Effector memory CD8-positive, alpha-beta T cell (primary cell): ENCODE data around the gene SORT1.

Source experiments
- ATAC-seq: fragments of 150-1000 bp; cut with Tn5 transposase; replicated peaks from 2 replicates; pipeline ENCODE4 v1.10.0; 2021; ENCODE audit warnings: mild to moderate bottlenecking, moderate library complexity
- DNase-seq, 3 experiments: peaks; one replicate each; pipeline ENCODE4 v3.0.0; 2021
- H3K27ac Mint-ChIP-seq, 2 donors: one replicate each; pipeline ENCODE4 v1.8.0; 2022; ENCODE audit warnings: mild to moderate bottlenecking in 2 of 2, mixed read lengths in 2 of 2, moderate library complexity in 2 of 2
- H3K27me3 Mint-ChIP-seq, 2 donors: one replicate each; pipeline ENCODE4 v1.8.0; 2022; ENCODE audit warnings: mixed read lengths in 2 of 2
- H3K36me3 Mint-ChIP-seq: one replicate; pipeline ENCODE4 v1.8.0; 2022; ENCODE audit warnings: mild to moderate bottlenecking, moderate library complexity, mixed read lengths; ENCODE audit not compliant: insufficient read depth
- H3K4me1 Mint-ChIP-seq, 2 donors: one replicate each; pipeline ENCODE4 v1.8.0; 2022; ENCODE audit warnings: low read depth in 2 of 2, mixed read lengths in 2 of 2
- H3K4me3 Mint-ChIP-seq, 2 donors: one replicate each; pipeline ENCODE4 v1.8.0; 2022; ENCODE audit warnings: mild to moderate bottlenecking in 2 of 2, mixed read lengths in 2 of 2, moderate library complexity in 2 of 2
- H3K9me3 Mint-ChIP-seq, 2 donors: one replicate each; pipeline ENCODE4 v1.8.0; 2022; ENCODE audit warnings: mixed read lengths in 2 of 2

Gene SORT1

GRCh38 chr1:109272831-109273547 lies 124.7 kb downstream of the SORT1 start:
- Mint-ChIP-seq H3K9me3 (no peaks in the 10 kb centered on the region), H3K4me3 (no peak overlapping the region), H3K27me3 (no peaks in the 10 kb centered on the region), H3K27ac (no peak overlapping the region), H3K36me3 (peaks cover 4% of the 10 kb centered on the region), H3K4me1 (peaks cover 0 to 4% of the 10 kb centered on the region in 2 donors)
- no peak for DNase-seq
- no peak for ATAC-seq

DNA sequence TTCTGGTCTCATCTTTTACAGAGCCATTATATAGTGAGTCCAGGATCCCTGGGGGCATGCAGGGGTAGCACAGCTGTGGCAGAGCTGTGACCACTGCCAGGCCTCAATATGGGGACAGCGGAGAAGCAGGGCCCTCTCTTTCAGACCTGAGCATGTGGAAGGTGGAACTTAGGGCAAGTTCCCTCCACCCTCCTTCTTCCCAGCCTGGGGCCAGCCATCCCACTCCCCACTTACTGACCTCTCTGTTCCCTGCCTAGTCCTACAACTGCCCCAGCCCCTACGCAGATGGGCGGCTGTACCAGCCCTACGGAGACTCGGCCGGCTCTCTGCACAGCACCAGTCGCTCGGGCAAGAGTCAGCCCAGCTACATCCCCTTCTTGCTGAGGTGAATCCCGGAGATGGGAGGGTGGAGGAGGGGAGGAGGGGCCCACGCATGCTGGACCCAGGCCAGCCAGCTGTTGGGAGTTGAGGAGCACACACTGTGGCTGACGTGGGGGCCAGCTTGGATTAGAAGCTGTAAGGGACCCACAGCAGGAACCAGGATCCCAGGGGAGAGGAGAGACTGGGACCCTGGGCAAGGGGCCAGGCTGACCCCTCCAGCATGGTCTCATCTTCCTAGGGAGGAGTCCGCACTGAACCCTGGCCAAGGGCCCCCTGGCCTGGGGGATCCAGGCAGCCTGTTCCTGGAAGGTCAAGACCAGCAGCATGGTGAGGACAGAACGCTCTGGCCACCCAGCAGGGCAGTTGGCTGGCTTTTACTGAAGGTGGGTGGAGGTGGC lies 125.5 kb downstream of the SORT1 start:
- peak overlapping the region in 1 of 2 donors; percentile 39 for H3K27ac Mint-ChIP-seq
- no peak for ATAC-seq
- H3K4me3 Mint-ChIP-seq = no peak overlapping the region

GRCh38 chr1:109271458-109271857 lies 126.3 kb downstream of the SORT1 start:
- DNase-seq (no peak), ATAC-seq (no peak)
- peak overlapping the region in 1 of 2 donors; percentile 39 for H3K27ac Mint-ChIP-seq
- H3K36me3 Mint-ChIP-seq = peaks cover 4% of the 10 kb centered on the region
- no peaks in the 10 kb centered on the region for H3K4me1 Mint-ChIP-seq
- H3K4me3 Mint-ChIP-seq = no peak overlapping the region
- no peaks in the 10 kb centered on the region for H3K27me3 Mint-ChIP-seq
- H3K9me3 Mint-ChIP-seq = no peaks in the 10 kb centered on the region

More for the DNA sequence above, 125.5 kb downstream of the SORT1 start:
- Mint-ChIP-seq H3K27me3 (no peaks in the 10 kb centered on the region), H3K36me3 (peaks cover 4% of the 10 kb centered on the region), H3K9me3 (no peaks in the 10 kb centered on the region), H3K4me1 (peaks cover 0 to 2% of the 10 kb centered on the region in 2 donors)
- no peak for DNase-seq

- no peaks in the 10 kb centered on the region for H3K27me3 Mint-ChIP-seq
- no peak overlapping the region for H3K4me3 Mint-ChIP-seq
- ATAC-seq (no peak), DNase-seq (no peak)
- peak overlapping the region; percentile 22 to 39 for H3K27ac Mint-ChIP-seq
- H3K36me3 Mint-ChIP-seq = peaks cover 4% of the 10 kb centered on the region
- H3K4me1 Mint-ChIP-seq = no peaks in the 10 kb centered on the region
- no peaks in the 10 kb centered on the region for H3K9me3 Mint-ChIP-seq
Measured at GRCh38 chr1:109270623-109271317, 126.9 kb downstream of the SORT1 start.

DNA sequence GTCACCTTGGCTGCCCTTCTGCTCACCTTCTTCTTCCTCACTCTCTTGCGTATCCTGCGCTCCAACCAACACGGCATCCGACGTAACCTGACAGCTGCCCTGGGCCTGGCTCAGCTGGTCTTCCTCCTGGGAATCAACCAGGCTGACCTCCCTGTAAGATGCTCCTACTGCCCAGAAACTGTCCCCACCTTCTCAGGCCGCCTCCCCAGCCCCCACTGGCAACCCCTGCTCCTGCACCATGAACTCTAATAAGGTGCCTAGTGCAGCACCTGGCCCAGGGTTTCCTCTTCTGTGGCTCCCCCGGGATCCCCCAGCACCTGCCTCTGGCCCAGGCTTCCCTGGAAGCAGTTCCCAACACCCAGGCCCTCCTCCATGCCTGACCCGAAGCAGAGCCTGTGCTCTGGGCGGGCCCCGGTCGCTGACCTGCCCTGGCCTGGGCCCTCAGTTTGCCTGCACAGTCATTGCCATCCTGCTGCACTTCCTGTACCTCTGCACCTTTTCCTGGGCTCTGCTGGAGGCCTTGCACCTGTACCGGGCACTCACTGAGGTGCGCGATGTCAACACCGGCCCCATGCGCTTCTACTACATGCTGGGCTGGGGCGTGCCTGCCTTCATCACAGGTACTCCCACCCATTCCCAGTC lies 127.6 kb downstream of the SORT1 start:
- Mint-ChIP-seq H3K27me3 (no peaks in the 10 kb centered on the region), H3K36me3 (peaks cover 4% of the 10 kb centered on the region), H3K4me3 (no peak overlapping the region), H3K27ac (peak overlapping the region in 1 of 2 donors; percentile 22), H3K9me3 (no peaks in the 10 kb centered on the region), H3K4me1 (no peaks in the 10 kb centered on the region)
- ATAC-seq (no peak), DNase-seq (no peak)

- H3K27me3 Mint-ChIP-seq = no peaks in the 10 kb centered on the region
- no peak for ATAC-seq
- H3K4me3 Mint-ChIP-seq = no peak overlapping the region
- no peak overlapping the region for H3K27ac Mint-ChIP-seq
- no peak for DNase-seq
- H3K9me3 Mint-ChIP-seq = no peaks in the 10 kb centered on the region
- H3K36me3 Mint-ChIP-seq = peaks cover 4% of the 10 kb centered on the region
- H3K4me1 Mint-ChIP-seq = no peaks in the 10 kb centered on the region
Measured at GRCh38 chr1:109269212-109269980, 128.3 kb downstream of the SORT1 start.

GRCh38 chr1:109268431-109269211 lies 129.1 kb downstream of the SORT1 start:
- H3K4me3 Mint-ChIP-seq = no peak overlapping the region
- no peak for ATAC-seq
- DNase-seq = no peak
- peaks cover 6% of the 10 kb centered on the region for H3K36me3 Mint-ChIP-seq
- no peaks in the 10 kb centered on the region for H3K9me3 Mint-ChIP-seq
- peaks cover 0 to under 1% of the 10 kb centered on the region in 2 donors for H3K4me1 Mint-ChIP-seq
- H3K27ac Mint-ChIP-seq = no peak overlapping the region
- no peaks in the 10 kb centered on the region for H3K27me3 Mint-ChIP-seq

DNA sequence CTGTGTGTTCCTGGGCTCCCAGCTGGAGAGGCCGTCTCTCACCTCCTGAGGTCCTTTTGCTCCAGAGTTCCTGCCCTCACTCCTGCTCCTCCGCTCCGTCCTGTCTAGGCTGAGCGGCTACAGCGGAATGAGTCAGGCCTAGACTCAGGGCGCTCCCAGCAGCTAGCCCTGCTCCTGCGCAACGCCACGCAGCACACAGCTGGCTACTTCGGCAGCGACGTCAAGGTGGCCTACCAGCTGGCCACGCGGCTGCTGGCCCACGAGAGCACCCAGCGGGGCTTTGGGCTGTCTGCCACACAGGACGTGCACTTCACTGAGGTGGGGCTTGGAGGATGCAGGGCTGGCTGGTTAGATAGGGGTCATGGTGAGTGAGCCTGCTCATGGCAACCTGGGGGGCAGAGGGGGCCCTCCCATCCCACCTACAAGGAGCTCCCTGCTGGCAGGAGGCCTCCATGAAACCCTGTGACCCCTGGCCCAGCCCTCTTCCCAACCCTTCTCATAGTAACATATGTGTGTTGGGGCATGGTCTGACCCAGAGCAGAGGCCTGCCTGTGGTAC lies 129.9 kb downstream of the SORT1 start:
- DNase-seq (no peak), ATAC-seq (no peak)
- Mint-ChIP-seq H3K9me3 (no peaks in the 10 kb centered on the region), H3K4me1 (peaks cover 0 to 6% of the 10 kb centered on the region in 2 donors), H3K27me3 (no peaks in the 10 kb centered on the region), H3K36me3 (peaks cover 8% of the 10 kb centered on the region), H3K27ac (no peak overlapping the region), H3K4me3 (no peak overlapping the region)

DNA sequence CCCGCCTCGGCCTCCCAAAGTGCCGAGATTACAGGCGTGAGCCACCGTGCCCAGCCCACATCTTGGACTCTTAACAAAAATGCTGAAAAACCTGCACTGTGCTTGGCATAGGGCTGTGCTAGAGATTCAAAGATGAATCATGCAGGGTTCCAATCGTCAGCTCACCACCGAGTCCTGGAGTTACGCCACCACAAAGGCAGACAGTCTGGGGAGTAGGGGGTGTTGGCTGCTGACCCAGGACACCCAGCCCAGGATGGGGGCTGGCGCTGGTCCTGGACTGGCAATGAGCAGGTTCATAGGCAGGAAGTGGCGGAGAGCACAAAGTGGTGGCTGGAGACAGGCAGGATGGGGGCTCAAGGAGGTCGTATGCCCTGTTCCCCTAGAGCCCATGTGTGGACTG lies 130.8 kb downstream of the SORT1 start:
- peaks cover 0 to 6% of the 10 kb centered on the region in 2 donors for H3K4me1 Mint-ChIP-seq
- DNase-seq (no peak), ATAC-seq (no peak)
- H3K4me3 Mint-ChIP-seq = no peak overlapping the region
- H3K36me3 Mint-ChIP-seq = peaks cover 4% of the 10 kb centered on the region
- H3K9me3 Mint-ChIP-seq = no peaks in the 10 kb centered on the region
- no peak overlapping the region for H3K27ac Mint-ChIP-seq
- H3K27me3 Mint-ChIP-seq = no peaks in the 10 kb centered on the region

DNA sequence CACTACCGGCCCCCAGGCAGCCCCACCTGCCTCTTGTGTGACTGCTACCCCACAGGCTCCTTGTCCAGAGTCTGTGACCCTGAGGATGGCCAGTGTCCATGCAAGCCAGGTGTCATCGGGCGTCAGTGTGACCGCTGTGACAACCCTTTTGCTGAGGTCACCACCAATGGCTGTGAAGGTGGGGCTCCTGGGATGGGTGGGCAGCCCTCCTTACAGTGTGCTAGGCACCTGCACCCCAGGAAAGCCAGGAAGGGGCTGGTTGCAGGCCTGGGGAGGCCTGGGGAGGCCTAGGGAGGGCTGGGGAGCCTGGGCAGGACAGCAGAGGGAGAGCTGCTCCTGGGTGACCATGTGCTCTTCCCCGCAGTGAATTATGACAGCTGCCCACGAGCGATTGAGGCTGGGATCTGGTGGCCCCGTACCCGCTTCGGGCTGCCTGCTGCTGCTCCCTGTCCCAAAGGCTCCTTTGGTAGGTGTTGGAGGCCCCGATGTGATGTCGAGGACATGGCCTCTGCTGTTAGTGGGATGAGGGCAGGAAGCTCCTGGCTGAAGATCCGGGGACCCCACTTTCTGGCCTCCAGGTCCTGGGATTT lies 131.9 kb downstream of the SORT1 start:
- no peaks in the 10 kb centered on the region for H3K27me3 Mint-ChIP-seq
- H3K27ac Mint-ChIP-seq = no peak overlapping the region
- ATAC-seq (no peak), DNase-seq (no peak)
- peaks cover 0 to 6% of the 10 kb centered on the region in 2 donors for H3K4me1 Mint-ChIP-seq
- no peak overlapping the region for H3K4me3 Mint-ChIP-seq
- H3K36me3 Mint-ChIP-seq = peaks cover 4% of the 10 kb centered on the region
- no peaks in the 10 kb centered on the region for H3K9me3 Mint-ChIP-seq

DNA sequence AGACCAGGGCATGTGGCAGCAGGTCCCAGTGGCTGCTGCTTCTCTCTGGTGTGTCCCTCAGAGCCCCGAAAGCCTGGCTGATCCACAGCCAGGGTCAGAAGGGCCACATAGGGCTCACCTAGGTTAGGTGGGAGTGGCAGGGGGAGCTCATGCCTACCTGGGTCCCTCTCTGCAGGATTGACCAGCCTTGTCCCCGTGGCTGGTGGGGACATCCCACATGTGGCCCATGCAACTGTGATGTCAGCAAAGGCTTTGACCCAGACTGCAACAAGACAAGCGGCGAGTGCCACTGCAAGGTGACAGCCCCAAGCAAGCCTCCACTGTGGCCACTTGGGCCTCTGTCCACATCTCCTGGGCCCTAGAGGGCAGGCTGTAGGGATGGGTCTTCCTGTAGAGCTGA lies 132.7 kb downstream of the SORT1 start:
- no peaks in the 10 kb centered on the region for H3K9me3 Mint-ChIP-seq
- H3K27ac Mint-ChIP-seq = no peak overlapping the region
- no peak overlapping the region for H3K4me3 Mint-ChIP-seq
- H3K27me3 Mint-ChIP-seq = no peaks in the 10 kb centered on the region
- peaks cover 0 to 6% of the 10 kb centered on the region in 2 donors for H3K4me1 Mint-ChIP-seq
- DNase-seq (no peak), ATAC-seq (no peak)
- H3K36me3 Mint-ChIP-seq = peaks cover 4% of the 10 kb centered on the region

- Mint-ChIP-seq H3K27me3 (no peaks in the 10 kb centered on the region), H3K36me3 (peaks cover 4% of the 10 kb centered on the region), H3K9me3 (no peaks in the 10 kb centered on the region), H3K27ac (no peak overlapping the region), H3K4me3 (no peak overlapping the region), H3K4me1 (peaks cover 0 to 6% of the 10 kb centered on the region in 2 donors)
- DNase-seq = no peak
- no peak for ATAC-seq
Measured at GRCh38 chr1:109264379-109264755, 133.4 kb downstream of the SORT1 start.
